WTC11 (cell line): ENCODE data around the gene PSMD14. TPM values are rescaled to one million over a fixed set of nuclear protein-coding genes. Genes with fewer than 3 reads are reported as not detected.

Experiments used
- CREM ChIP-seq: sonication (generic); formaldehyde crosslinking; IDR thresholded peaks from 2 replicates; pipeline ENCODE4 v1.8.1; 2022; ENCODE audit warnings: mild to moderate bottlenecking, missing genetic modification reagents, moderate library complexity
- ELF4 ChIP-seq: sonication (generic); formaldehyde crosslinking; IDR thresholded peaks from 2 replicates; pipeline ENCODE4 v1.8.1; 2022; ENCODE audit warnings: low read depth, mild to moderate bottlenecking, moderate library complexity, missing genetic modification reagents
- EMX1 ChIP-seq: fragments of 250-450 bp; sonication (Bioruptor Pico); IDR thresholded peaks from 2 replicates; pipeline ENCODE4 v1.8.0; 2021; ENCODE audit warnings: mild to moderate bottlenecking
- FOXJ3 ChIP-seq: sonication (generic); formaldehyde crosslinking; IDR thresholded peaks from 2 replicates; pipeline ENCODE4 v1.9.0; 2021; ENCODE audit warnings: missing genetic modification reagents, mild to moderate bottlenecking, borderline replicate concordance
- JUN ChIP-seq: sonication (generic); formaldehyde crosslinking; IDR thresholded peaks from 2 replicates; pipeline ENCODE4 v1.8.0; 2023; ENCODE audit warnings: mild to moderate bottlenecking, missing genetic modification reagents
- KAT7 ChIP-seq: sonication (generic); formaldehyde crosslinking; IDR thresholded peaks from 2 replicates; pipeline ENCODE4 v1.8.1; 2023; ENCODE audit warnings: missing genetic modification reagents, mild to moderate bottlenecking, borderline replicate concordance
- MYBL2 ChIP-seq: sonication (generic); formaldehyde crosslinking; IDR thresholded peaks from 2 replicates; pipeline ENCODE4 v1.8.1; 2023; ENCODE audit warnings: mild to moderate bottlenecking, moderate library complexity, missing genetic modification reagents
- NFE2L1 ChIP-seq: sonication (generic); formaldehyde crosslinking; IDR thresholded peaks from 2 replicates; pipeline ENCODE4 v1.8.1; 2023; ENCODE audit warnings: missing genetic modification reagents
- NFYB ChIP-seq: sonication (generic); formaldehyde crosslinking; conservative IDR thresholded peaks from 2 replicates; pipeline ENCODE4 v1.8.0; 2022; ENCODE audit warnings: low read depth, missing genetic modification reagents
- NR2C2 ChIP-seq: sonication (generic); formaldehyde crosslinking; IDR thresholded peaks from 2 replicates; pipeline ENCODE4 v1.8.0; 2022; ENCODE audit warnings: mild to moderate bottlenecking, missing genetic modification reagents
- PRRX2 ChIP-seq: fragments of 250-450 bp; sonication (Bioruptor Pico); IDR thresholded peaks from 2 replicates; pipeline ENCODE4 v1.8.0; 2021; ENCODE audit warnings: mild to moderate bottlenecking
- RELA ChIP-seq: sonication (generic); formaldehyde crosslinking; IDR thresholded peaks from 2 replicates; pipeline ENCODE4 v1.8.1; 2022; ENCODE audit warnings: missing genetic modification reagents, mild to moderate bottlenecking, borderline replicate concordance
- SP1 ChIP-seq: sonication (generic); formaldehyde crosslinking; conservative IDR thresholded peaks from 2 replicates; pipeline ENCODE4 v1.8.1; 2022; ENCODE audit warnings: missing genetic modification reagents
- TEAD4 ChIP-seq: sonication (generic); formaldehyde crosslinking; IDR thresholded peaks from 2 replicates; pipeline ENCODE4 v1.8.0; 2022; ENCODE audit warnings: mild to moderate bottlenecking, missing genetic modification reagents
- ZNF232 ChIP-seq: sonication (generic); formaldehyde crosslinking; IDR thresholded peaks from 2 replicates; pipeline ENCODE4 v1.8.0; 2022; ENCODE audit warnings: mild to moderate bottlenecking, missing genetic modification reagents
- ZNF396 ChIP-seq: fragments of 250-450 bp; sonication (Bioruptor Pico); IDR thresholded peaks from 2 replicates; pipeline ENCODE4 v1.8.0; 2021; ENCODE audit warnings: mild to moderate bottlenecking, moderate library complexity, borderline replicate concordance
- ZNF671 ChIP-seq: fragments of 250-450 bp; sonication (Bioruptor Pico); IDR thresholded peaks from 2 replicates; pipeline ENCODE4 v1.8.0; 2021; ENCODE audit warnings: mild to moderate bottlenecking
- total RNA-seq: library from RNA; stranded (reverse); gene quantifications from 3 replicates; pipeline ENCODE4 v1.2.3, GENCODE V29; 2021
- TF ChIP-seq, protein P1 (sequence below): sonication (generic); formaldehyde crosslinking; IDR thresholded peaks from 2 replicates; pipeline ENCODE4 v1.8.1; 2023; ENCODE audit warnings: mild to moderate bottlenecking, missing genetic modification reagents
- TF ChIP-seq, protein P2 (sequence below): sonication (generic); formaldehyde crosslinking; IDR thresholded peaks from 2 replicates; pipeline ENCODE4 v1.8.0; 2022; ENCODE audit warnings: missing genetic modification reagents
- TF ChIP-seq, protein P3 (sequence below): fragments of 250-450 bp; sonication (Bioruptor Pico); IDR thresholded peaks from 2 replicates; pipeline ENCODE4 v1.8.0; 2021; ENCODE audit warnings: mild to moderate bottlenecking
- TF ChIP-seq, protein P4 (sequence below): sonication (generic); formaldehyde crosslinking; IDR thresholded peaks from 2 replicates; pipeline ENCODE4 v1.8.0; 2023; ENCODE audit warnings: mild to moderate bottlenecking, missing genetic modification reagents
- TF ChIP-seq, protein P5 (sequence below): sonication (generic); formaldehyde crosslinking; IDR thresholded peaks from 2 replicates; pipeline ENCODE4 v1.8.1; 2022; ENCODE audit warnings: mild to moderate bottlenecking, missing genetic modification reagents, moderate library complexity, borderline replicate concordance
- TF ChIP-seq, protein P6 (sequence below): sonication (generic); formaldehyde crosslinking; IDR thresholded peaks from 2 replicates; pipeline ENCODE4 v1.8.0; 2022; ENCODE audit warnings: mild to moderate bottlenecking, missing genetic modification reagents
- TF ChIP-seq, protein P7 (sequence below): sonication (generic); formaldehyde crosslinking; IDR thresholded peaks from 2 replicates; pipeline ENCODE4 v1.8.1; 2023; ENCODE audit warnings: mild to moderate bottlenecking, missing genetic modification reagents
- TF ChIP-seq, protein P8 (sequence below): sonication (generic); formaldehyde crosslinking; IDR thresholded peaks from 2 replicates; pipeline ENCODE4 v1.8.1; 2023; ENCODE audit warnings: mild to moderate bottlenecking, missing genetic modification reagents, moderate library complexity
- TF ChIP-seq, protein P9 (sequence below): sonication (generic); formaldehyde crosslinking; conservative IDR thresholded peaks from 2 replicates; pipeline ENCODE4 v1.8.1; 2022; ENCODE audit warnings: mild to moderate bottlenecking, missing genetic modification reagents

Gene PSMD14
- total RNA-seq, 1 experiment from 2014 or later, result 80.5 TPM

DNA sequence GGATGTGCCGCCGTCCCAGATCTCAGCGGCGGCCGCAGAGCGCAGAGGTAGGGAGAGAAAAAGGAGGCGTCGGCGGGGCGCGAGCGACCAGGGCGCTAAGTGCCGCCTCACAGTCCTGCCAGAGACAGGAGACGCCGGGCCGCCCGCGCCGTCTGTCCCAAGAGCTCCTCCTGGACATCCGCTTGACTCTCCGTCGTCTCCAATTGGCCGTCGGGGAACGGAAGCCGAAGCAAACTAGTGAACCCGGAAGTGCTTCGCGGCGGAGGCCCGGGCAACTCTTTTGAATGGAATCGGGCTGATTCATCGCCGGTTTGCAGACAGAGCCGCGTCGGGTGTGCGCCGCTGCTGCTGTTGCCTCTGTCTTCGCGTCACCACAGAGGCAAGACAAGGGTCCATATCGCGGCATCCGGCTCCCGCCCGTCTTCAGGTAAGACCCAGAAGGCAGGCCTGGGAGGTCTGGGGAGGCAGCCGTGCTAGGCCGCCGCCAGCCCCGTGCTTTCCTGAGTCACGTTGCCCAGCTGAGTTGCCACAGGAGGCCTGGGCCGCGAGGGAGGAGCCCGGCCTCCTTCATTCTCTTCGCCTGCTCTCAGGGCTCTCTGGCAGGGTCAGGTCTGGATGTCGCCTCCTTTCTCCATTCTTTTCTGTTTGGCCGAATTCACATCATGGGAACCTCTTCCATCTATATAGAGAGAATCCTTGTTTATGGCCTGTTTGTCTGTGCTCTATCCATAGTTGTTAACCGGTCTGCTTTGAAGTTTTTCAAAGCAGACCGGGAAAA lies at the start of gene PSMD14 (continued):
- TF ChIP-seq, protein P1, sequence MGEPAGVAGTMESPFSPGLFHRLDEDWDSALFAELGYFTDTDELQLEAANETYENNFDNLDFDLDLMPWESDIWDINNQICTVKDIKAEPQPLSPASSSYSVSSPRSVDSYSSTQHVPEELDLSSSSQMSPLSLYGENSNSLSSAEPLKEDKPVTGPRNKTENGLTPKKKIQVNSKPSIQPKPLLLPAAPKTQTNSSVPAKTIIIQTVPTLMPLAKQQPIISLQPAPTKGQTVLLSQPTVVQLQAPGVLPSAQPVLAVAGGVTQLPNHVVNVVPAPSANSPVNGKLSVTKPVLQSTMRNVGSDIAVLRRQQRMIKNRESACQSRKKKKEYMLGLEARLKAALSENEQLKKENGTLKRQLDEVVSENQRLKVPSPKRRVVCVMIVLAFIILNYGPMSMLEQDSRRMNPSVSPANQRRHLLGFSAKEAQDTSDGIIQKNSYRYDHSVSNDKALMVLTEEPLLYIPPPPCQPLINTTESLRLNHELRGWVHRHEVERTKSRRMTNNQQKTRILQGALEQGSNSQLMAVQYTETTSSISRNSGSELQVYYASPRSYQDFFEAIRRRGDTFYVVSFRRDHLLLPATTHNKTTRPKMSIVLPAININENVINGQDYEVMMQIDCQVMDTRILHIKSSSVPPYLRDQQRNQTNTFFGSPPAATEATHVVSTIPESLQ (CRISPR knock-in tag), result no peak
- TF ChIP-seq MYBL2 (CRISPR knock-in tag), result peak; percentile 93
- TF ChIP-seq, protein P2, sequence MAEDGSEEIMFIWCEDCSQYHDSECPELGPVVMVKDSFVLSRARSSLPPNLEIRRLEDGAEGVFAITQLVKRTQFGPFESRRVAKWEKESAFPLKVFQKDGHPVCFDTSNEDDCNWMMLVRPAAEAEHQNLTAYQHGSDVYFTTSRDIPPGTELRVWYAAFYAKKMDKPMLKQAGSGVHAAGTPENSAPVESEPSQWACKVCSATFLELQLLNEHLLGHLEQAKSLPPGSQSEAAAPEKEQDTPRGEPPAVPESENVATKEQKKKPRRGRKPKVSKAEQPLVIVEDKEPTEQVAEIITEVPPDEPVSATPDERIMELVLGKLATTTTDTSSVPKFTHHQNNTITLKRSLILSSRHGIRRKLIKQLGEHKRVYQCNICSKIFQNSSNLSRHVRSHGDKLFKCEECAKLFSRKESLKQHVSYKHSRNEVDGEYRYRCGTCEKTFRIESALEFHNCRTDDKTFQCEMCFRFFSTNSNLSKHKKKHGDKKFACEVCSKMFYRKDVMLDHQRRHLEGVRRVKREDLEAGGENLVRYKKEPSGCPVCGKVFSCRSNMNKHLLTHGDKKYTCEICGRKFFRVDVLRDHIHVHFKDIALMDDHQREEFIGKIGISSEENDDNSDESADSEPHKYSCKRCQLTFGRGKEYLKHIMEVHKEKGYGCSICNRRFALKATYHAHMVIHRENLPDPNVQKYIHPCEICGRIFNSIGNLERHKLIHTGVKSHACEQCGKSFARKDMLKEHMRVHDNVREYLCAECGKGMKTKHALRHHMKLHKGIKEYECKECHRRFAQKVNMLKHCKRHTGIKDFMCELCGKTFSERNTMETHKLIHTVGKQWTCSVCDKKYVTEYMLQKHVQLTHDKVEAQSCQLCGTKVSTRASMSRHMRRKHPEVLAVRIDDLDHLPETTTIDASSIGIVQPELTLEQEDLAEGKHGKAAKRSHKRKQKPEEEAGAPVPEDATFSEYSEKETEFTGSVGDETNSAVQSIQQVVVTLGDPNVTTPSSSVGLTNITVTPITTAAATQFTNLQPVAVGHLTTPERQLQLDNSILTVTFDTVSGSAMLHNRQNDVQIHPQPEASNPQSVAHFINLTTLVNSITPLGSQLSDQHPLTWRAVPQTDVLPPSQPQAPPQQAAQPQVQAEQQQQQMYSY (CRISPR knock-in tag), result no peak
- TF ChIP-seq, protein P3, sequence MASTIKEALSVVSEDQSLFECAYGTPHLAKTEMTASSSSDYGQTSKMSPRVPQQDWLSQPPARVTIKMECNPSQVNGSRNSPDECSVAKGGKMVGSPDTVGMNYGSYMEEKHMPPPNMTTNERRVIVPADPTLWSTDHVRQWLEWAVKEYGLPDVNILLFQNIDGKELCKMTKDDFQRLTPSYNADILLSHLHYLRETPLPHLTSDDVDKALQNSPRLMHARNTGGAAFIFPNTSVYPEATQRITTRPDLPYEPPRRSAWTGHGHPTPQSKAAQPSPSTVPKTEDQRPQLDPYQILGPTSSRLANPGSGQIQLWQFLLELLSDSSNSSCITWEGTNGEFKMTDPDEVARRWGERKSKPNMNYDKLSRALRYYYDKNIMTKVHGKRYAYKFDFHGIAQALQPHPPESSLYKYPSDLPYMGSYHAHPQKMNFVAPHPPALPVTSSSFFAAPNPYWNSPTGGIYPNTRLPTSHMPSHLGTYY (CRISPR knock-in tag), result no peak
- TF ChIP-seq RELA (CRISPR knock-in tag), result peak; percentile 62; the same call in 1 of the 2 replicates
- peak; percentile 88 for TF ChIP-seq NR2C2 (CRISPR knock-in tag)
- no peak for TF ChIP-seq ZNF396 (CRISPR knock-in tag)
- TF ChIP-seq, protein P4, sequence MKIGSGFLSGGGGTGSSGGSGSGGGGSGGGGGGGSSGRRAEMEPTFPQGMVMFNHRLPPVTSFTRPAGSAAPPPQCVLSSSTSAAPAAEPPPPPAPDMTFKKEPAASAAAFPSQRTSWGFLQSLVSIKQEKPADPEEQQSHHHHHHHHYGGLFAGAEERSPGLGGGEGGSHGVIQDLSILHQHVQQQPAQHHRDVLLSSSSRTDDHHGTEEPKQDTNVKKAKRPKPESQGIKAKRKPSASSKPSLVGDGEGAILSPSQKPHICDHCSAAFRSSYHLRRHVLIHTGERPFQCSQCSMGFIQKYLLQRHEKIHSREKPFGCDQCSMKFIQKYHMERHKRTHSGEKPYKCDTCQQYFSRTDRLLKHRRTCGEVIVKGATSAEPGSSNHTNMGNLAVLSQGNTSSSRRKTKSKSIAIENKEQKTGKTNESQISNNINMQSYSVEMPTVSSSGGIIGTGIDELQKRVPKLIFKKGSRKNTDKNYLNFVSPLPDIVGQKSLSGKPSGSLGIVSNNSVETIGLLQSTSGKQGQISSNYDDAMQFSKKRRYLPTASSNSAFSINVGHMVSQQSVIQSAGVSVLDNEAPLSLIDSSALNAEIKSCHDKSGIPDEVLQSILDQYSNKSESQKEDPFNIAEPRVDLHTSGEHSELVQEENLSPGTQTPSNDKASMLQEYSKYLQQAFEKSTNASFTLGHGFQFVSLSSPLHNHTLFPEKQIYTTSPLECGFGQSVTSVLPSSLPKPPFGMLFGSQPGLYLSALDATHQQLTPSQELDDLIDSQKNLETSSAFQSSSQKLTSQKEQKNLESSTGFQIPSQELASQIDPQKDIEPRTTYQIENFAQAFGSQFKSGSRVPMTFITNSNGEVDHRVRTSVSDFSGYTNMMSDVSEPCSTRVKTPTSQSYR (CRISPR knock-in tag), result no peak
- TF ChIP-seq, protein P5, sequence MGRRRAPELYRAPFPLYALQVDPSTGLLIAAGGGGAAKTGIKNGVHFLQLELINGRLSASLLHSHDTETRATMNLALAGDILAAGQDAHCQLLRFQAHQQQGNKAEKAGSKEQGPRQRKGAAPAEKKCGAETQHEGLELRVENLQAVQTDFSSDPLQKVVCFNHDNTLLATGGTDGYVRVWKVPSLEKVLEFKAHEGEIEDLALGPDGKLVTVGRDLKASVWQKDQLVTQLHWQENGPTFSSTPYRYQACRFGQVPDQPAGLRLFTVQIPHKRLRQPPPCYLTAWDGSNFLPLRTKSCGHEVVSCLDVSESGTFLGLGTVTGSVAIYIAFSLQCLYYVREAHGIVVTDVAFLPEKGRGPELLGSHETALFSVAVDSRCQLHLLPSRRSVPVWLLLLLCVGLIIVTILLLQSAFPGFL (CRISPR knock-in tag), result peak; percentile 81; the same call in 1 of the 2 replicates
- peak; percentile 93; the same call in 1 of the 2 replicates for TF ChIP-seq KAT7 (CRISPR knock-in tag)
- TF ChIP-seq NFYB (CRISPR knock-in tag), result peak; percentile 64
- TF ChIP-seq JUN (CRISPR knock-in tag), result no peak
- TF ChIP-seq TEAD4 (CRISPR knock-in tag), result 0 out of 2 replicates have a peak, but pooled peaks have one; percentile 9
- no peak for TF ChIP-seq PRRX2 (CRISPR knock-in tag)
- TF ChIP-seq, protein P6, sequence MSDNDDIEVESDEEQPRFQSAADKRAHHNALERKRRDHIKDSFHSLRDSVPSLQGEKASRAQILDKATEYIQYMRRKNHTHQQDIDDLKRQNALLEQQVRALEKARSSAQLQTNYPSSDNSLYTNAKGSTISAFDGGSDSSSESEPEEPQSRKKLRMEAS (CRISPR knock-in tag), result peak; percentile 93
- no peak for TF ChIP-seq ZNF671 (CRISPR knock-in tag)
- TF ChIP-seq CREM (CRISPR knock-in tag), result peak; percentile 58; the same call in 1 of the 2 replicates
- peak; percentile 98 for TF ChIP-seq NFE2L1 (CRISPR knock-in tag)
- TF ChIP-seq, protein P7, sequence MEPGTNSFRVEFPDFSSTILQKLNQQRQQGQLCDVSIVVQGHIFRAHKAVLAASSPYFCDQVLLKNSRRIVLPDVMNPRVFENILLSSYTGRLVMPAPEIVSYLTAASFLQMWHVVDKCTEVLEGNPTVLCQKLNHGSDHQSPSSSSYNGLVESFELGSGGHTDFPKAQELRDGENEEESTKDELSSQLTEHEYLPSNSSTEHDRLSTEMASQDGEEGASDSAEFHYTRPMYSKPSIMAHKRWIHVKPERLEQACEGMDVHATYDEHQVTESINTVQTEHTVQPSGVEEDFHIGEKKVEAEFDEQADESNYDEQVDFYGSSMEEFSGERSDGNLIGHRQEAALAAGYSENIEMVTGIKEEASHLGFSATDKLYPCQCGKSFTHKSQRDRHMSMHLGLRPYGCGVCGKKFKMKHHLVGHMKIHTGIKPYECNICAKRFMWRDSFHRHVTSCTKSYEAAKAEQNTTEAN (CRISPR knock-in tag), result peak; percentile 89
- peak; percentile 92 for TF ChIP-seq ZNF232
- TF ChIP-seq FOXJ3 (CRISPR knock-in tag), result no peak
- peak; percentile 67 for TF ChIP-seq SP1
- TF ChIP-seq ELF4, result no peak
- TF ChIP-seq, protein P8, sequence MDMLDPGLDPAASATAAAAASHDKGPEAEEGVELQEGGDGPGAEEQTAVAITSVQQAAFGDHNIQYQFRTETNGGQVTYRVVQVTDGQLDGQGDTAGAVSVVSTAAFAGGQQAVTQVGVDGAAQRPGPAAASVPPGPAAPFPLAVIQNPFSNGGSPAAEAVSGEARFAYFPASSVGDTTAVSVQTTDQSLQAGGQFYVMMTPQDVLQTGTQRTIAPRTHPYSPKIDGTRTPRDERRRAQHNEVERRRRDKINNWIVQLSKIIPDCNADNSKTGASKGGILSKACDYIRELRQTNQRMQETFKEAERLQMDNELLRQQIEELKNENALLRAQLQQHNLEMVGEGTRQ, result no peak; the same call in 1 of the 2 replicates
- TF ChIP-seq, protein P9, sequence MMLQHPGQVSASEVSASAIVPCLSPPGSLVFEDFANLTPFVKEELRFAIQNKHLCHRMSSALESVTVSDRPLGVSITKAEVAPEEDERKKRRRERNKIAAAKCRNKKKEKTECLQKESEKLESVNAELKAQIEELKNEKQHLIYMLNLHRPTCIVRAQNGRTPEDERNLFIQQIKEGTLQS (CRISPR knock-in tag), result no peak
- TF ChIP-seq EMX1, result no peak
